A549 (cell line): ENCODE measurements around the gene KCNMA1. TPM values are rescaled to one million over a fixed set of nuclear protein-coding genes. Genes with fewer than 3 reads are reported as not detected.

Experiments used
- ATAC-seq, 2 experiments: fragments of 200-7000 bp in 1 of 2; fragments of >200 bp in 1 of 2; cut with Nextera tagmentation in 1 of 2; cut with Tn5 transposase in 1 of 2; 3 replicates each; pipeline versions ENCODE4 v1.8.0 to v1.9.1; 2018 to 2020; ENCODE audit warnings: mild to moderate bottlenecking in 1 of 2, moderate library complexity in 1 of 2
- CTCF ChIA-PET: fragments of 300-600 bp; sonication (Branson Sonifier 250); formaldehyde crosslinking; extraction: SDS; loops from one replicate; lab custom pipeline; 2021; ENCODE audit warnings: antibody characterized with exemption, inconsistent platforms; lab: Yijun Ruan, JAX
- POLR2A ChIA-PET: fragments of 350-600 bp; formaldehyde crosslinking; extraction: SDS; loops from one replicate; lab custom pipeline; 2021; ENCODE audit warnings: antibody characterized with exemption, inconsistent platforms; lab: Yijun Ruan, JAX
- DNase-seq, 2 experiments: peaks; one replicate each; pipeline versions ENCODE4 v3.0.0 to v3.0.0-alpha.2; 2011 to 2016; ENCODE audit warnings: low read depth in 1 of 2, low spot score in 1 of 2
- FAIRE-seq: peaks from 2 replicates; lab custom pipeline; 2011; peaks lifted over from hg19 to GRCh38; lab: Jason Lieb, UNC
- H3K27ac ChIP-seq, 2 experiments: fragments of >200 bp; sonication (Bioruptor Twin); formaldehyde crosslinking; 3 replicates each; pipeline ENCODE4 v1.5.1; 2016 to 2017
- H3K4me1 ChIP-seq: fragments of >200 bp; sonication (Bioruptor Twin); formaldehyde crosslinking; 3 replicates; pipeline ENCODE4 v1.6.1; 2016
- H3K4me2 ChIP-seq: fragments of >200 bp; sonication (Bioruptor Twin); formaldehyde crosslinking; 3 replicates; pipeline ENCODE4 v1.6.1; 2016
- H3K4me3 ChIP-seq: fragments of >200 bp; sonication (Bioruptor Twin); formaldehyde crosslinking; 3 replicates; pipeline ENCODE4 v1.5.1; 2016
- H3K9me3 ChIP-seq: fragments of >200 bp; sonication (Bioruptor Twin); formaldehyde crosslinking; 3 replicates; pipeline ENCODE4 v1.6.1; 2016
- BCL3 ChIP-seq: fragments of >200 bp; sonication (Bioruptor Twin); formaldehyde crosslinking; IDR thresholded peaks from 3 replicates; pipeline ENCODE4 v1.6.1; 2016
- CBX2 ChIP-seq: fragments of 200-600 bp; sonication (generic); IDR thresholded peaks from 2 replicates; pipeline ENCODE4 v1.6.1; 2016; ENCODE audit warnings: low read depth, mild to moderate bottlenecking, borderline replicate concordance
- CBX8 ChIP-seq: fragments of 200-600 bp; sonication (generic); IDR thresholded peaks from 2 replicates; pipeline ENCODE4 v1.6.1; 2016
- CEBPB ChIP-seq, 2 experiments: fragments of >200 bp in 1 of 2; sonication (Bioruptor Twin) in 1 of 2; formaldehyde crosslinking in 1 of 2; IDR thresholded peaks; 2 replicates each; pipeline ENCODE4 v1.6.1; 2012 to 2016
- CHD2 ChIP-seq: fragments of 150-350 bp; IDR thresholded peaks from 2 replicates; pipeline ENCODE4 v1.6.1; 2014; ENCODE audit warnings: low read length; ENCODE audit not compliant: partially characterized antibody
- CTCF ChIP-seq: fragments of >200 bp; sonication (Bioruptor Twin); formaldehyde crosslinking; IDR thresholded peaks from 3 replicates; pipeline ENCODE4 v1.5.1; 2016
- E2F6 ChIP-seq: IDR thresholded peaks from 2 replicates; pipeline ENCODE4 v1.6.1; 2012; ENCODE audit warnings: low read depth, borderline replicate concordance
- EHF ChIP-seq: fragments of 250-450 bp; sonication (Bioruptor Pico); IDR thresholded peaks from 2 replicates; pipeline ENCODE4 v1.5.0; 2020; ENCODE audit warnings: mild to moderate bottlenecking
- EP300 ChIP-seq, 2 experiments: fragments of >200 bp; sonication (Bioruptor Twin); formaldehyde crosslinking; IDR thresholded peaks; 2 replicates in 1 of 2; 3 replicates in 1 of 2; pipeline ENCODE4 v1.6.1; 2016 to 2017
- ESRRA ChIP-seq: fragments of 150-350 bp; IDR thresholded peaks from 2 replicates; pipeline ENCODE4 v1.6.1; 2014; ENCODE audit warnings: mild to moderate bottlenecking, low read length, borderline replicate concordance
- FOSL2 ChIP-seq, 2 experiments: fragments of 450-650 bp in 1 of 2; fragments of >200 bp in 1 of 2; sonication (Bioruptor Twin) in 1 of 2; formaldehyde crosslinking; IDR thresholded peaks; 2 replicates each; pipeline versions ENCODE4 v1.5.0 to v1.6.1; 2016 to 2020; ENCODE audit warnings: mild to moderate bottlenecking in 1 of 2, moderate library complexity in 1 of 2
- FOXS1 ChIP-seq: fragments of 250-450 bp; sonication (Bioruptor Pico); IDR thresholded peaks from 2 replicates; pipeline ENCODE4 v1.5.0; 2020; ENCODE audit warnings: mild to moderate bottlenecking, moderate library complexity
- GATA3 ChIP-seq: IDR thresholded peaks from 2 replicates; pipeline ENCODE4 v1.6.1; 2012; ENCODE audit warnings: borderline replicate concordance
- HDAC2 ChIP-seq: fragments of 200-600 bp; sonication (generic); IDR thresholded peaks from 2 replicates; pipeline ENCODE4 v1.6.1; 2016
- HES2 ChIP-seq: fragments of >200 bp; sonication (Bioruptor Twin); formaldehyde crosslinking; IDR thresholded peaks from 2 replicates; pipeline ENCODE4 v1.6.1; 2016
- HEYL ChIP-seq: fragments of 250-450 bp; sonication (Bioruptor Pico); IDR thresholded peaks from 2 replicates; pipeline ENCODE4 v1.8.0; 2021; ENCODE audit warnings: mild to moderate bottlenecking, moderate library complexity
- HOXA7 ChIP-seq: fragments of 250-450 bp; sonication (Bioruptor Pico); IDR thresholded peaks from 2 replicates; pipeline ENCODE4 v1.5.0; 2020; ENCODE audit warnings: mild to moderate bottlenecking, moderate library complexity
- JUNB ChIP-seq: fragments of >200 bp; sonication (Bioruptor Twin); formaldehyde crosslinking; IDR thresholded peaks from 2 replicates; pipeline ENCODE4 v1.6.1; 2016
- KDM5A ChIP-seq: fragments of 200-600 bp; sonication (generic); IDR thresholded peaks from 2 replicates; pipeline ENCODE4 v1.6.1; 2016; ENCODE audit warnings: antibody characterized with exemption, mild to moderate bottlenecking
- MAX ChIP-seq: IDR thresholded peaks from 2 replicates; pipeline ENCODE4 v1.6.1; 2012
- MYC ChIP-seq: IDR thresholded peaks from 2 replicates; pipeline ENCODE4 v1.6.1; 2012; ENCODE audit warnings: mild to moderate bottlenecking, inconsistent platforms, low read length, improper control_type of control experiment, borderline replicate concordance
- NPAS2 ChIP-seq: fragments of 250-450 bp; sonication (Bioruptor Pico); IDR thresholded peaks from 2 replicates; pipeline ENCODE4 v1.8.0; 2022; ENCODE audit warnings: mild to moderate bottlenecking, moderate library complexity, borderline replicate concordance
- NR3C1 ChIP-seq: fragments of >200 bp; sonication (Bioruptor Twin); formaldehyde crosslinking; IDR thresholded peaks from 3 replicates; pipeline ENCODE4 v1.6.1; 2017
- PBX3 ChIP-seq: IDR thresholded peaks from 2 replicates; pipeline ENCODE4 v1.6.1; 2012
- PHF8 ChIP-seq: fragments of 200-600 bp; sonication (generic); IDR thresholded peaks from 2 replicates; pipeline ENCODE4 v1.6.1; 2016; ENCODE audit warnings: low read depth, mild to moderate bottlenecking, antibody characterized with exemption, moderate library complexity, borderline replicate concordance
- POLR2A ChIP-seq: IDR thresholded peaks from 2 replicates; pipeline ENCODE4 v1.6.1; 2012; ENCODE audit warnings: mild to moderate bottlenecking, low read length
- RARB ChIP-seq: fragments of 250-450 bp; sonication (Bioruptor Pico); IDR thresholded peaks from 2 replicates; pipeline ENCODE4 v1.8.0; 2021; ENCODE audit warnings: mild to moderate bottlenecking, moderate library complexity
- ZC3H11A ChIP-seq: fragments of 450-650 bp; IDR thresholded peaks from 2 replicates; pipeline ENCODE4 v1.6.1; 2014; ENCODE audit warnings: antibody characterized with exemption, mild to moderate bottlenecking
- ZNF302 ChIP-seq: fragments of 250-450 bp; sonication (Bioruptor Pico); IDR thresholded peaks from 2 replicates; pipeline ENCODE4 v1.9.0; 2021; ENCODE audit warnings: inconsistent platforms, mild to moderate bottlenecking, moderate library complexity
- ZSCAN20 ChIP-seq: fragments of 250-450 bp; sonication (Bioruptor Pico); IDR thresholded peaks from 2 replicates; pipeline ENCODE4 v1.8.0; 2022; ENCODE audit warnings: mild to moderate bottlenecking, moderate library complexity
- WGBS: methylation state at CpG from one replicate; pipeline ENCODE4 v1.1.6; 2017; ENCODE audit errors: missing lambda C conversion rate; 5-methylcytosine and 5-hydroxymethylcytosine counted together
- polyA plus RNA-seq, 4 experiments: library from polyadenylated mRNA; depleted of rRNA in 3 of 4; stranded (reverse); fragments of >200 nt; fragmentation: RNase III in 1 of 4; extraction: RNeasy Plus Mini Kit Qiagen cat#74134 plus additional on column Dnase treatment in 1 of 4; gene quantifications; 2 replicates in 3 of 4; 3 replicates in 1 of 4; pipeline ENCODE4 v1.2.3, GENCODE V29; 2011 to 2017

The KCNMA1 gene
- polyA plus RNA-seq, 2 of the 4 experiments (the other 2 are of a cell fraction): 14.9 to 30.6 TPM

- Histone ChIP-seq H3K9me3 (no peaks in the 10 kb centered on the region), H3K4me1 (no peaks in the 10 kb centered on the region), H3K27ac (no peak overlapping the region), H3K4me2 (no peak overlapping the region), H3K4me3 (no peak overlapping the region)
- ATAC-seq (no peak), DNase-seq (no peak), FAIRE-seq (no peak)
- 84% methylated on average over 4 of the region's 4 CpGs for WGBS
- ChIA-PET POLR2A (no interaction called here), CTCF (no interaction called here)
- TF ChIP-seq CBX8: no peak
- TF ChIP-seq HEYL (CRISPR knock-in tag): no peak
- no peak for TF ChIP-seq HES2
- no peak for TF ChIP-seq ZNF302 (CRISPR knock-in tag)
- TF ChIP-seq CHD2: no peak
- no peak for TF ChIP-seq PBX3
- TF ChIP-seq JUNB: no peak
- TF ChIP-seq MAX: no peak
- no peak for TF ChIP-seq ZC3H11A
- TF ChIP-seq RARB (CRISPR knock-in tag): no peak
- no peak for TF ChIP-seq ZSCAN20 (CRISPR knock-in tag)
- TF ChIP-seq GATA3: no peak
- no peak for TF ChIP-seq HOXA7 (CRISPR knock-in tag)
- TF ChIP-seq E2F6: no peak
- no peak for TF ChIP-seq CTCF
- TF ChIP-seq CBX2: no peak
- no peak for TF ChIP-seq PHF8
- TF ChIP-seq FOSL2 (IDR thresholded peaks at IDR 0.05): no peak
- TF ChIP-seq FOSL2 (CRISPR knock-in tag; IDR thresholded peaks at IDR 0.05): no peak
- no peak for TF ChIP-seq EHF (CRISPR knock-in tag)
- no peak for TF ChIP-seq KDM5A
Observed at GRCh38 chr10:77022671-77023070, 614.9 kb downstream of the KCNMA1 start.

GRCh38 chr10:77021966-77022490, 615.6 kb downstream of the KCNMA1 start:
- CTCF ChIA-PET: interaction anchor here (1.4 kb wide), 1 partner anchor 20 kb away, joined by 4 read pairs; no protein-coding TSS in a partner anchor
- no peak for FAIRE-seq
- no peaks in the 10 kb centered on the region for H3K4me1 ChIP-seq
- no peak for TF ChIP-seq CHD2
- no peak for TF ChIP-seq MYC
- no peak for TF ChIP-seq CTCF
- no peak for TF ChIP-seq BCL3
- no peak for TF ChIP-seq HOXA7 (CRISPR knock-in tag)
- no peak for TF ChIP-seq POLR2A
- no peak for TF ChIP-seq NPAS2 (CRISPR knock-in tag)
- no peak for TF ChIP-seq HEYL (CRISPR knock-in tag)
- no peak for TF ChIP-seq FOSL2 (IDR thresholded peaks at IDR 0.05)
- TF ChIP-seq FOSL2 (CRISPR knock-in tag; IDR thresholded peaks at IDR 0.05): no peak
- TF ChIP-seq CEBPB (IDR thresholded peaks at IDR 0.05): no peak
- no peak for TF ChIP-seq HDAC2
- TF ChIP-seq ESRRA: no peak
- TF ChIP-seq EHF (CRISPR knock-in tag): no peak
- no peak for TF ChIP-seq CBX8
- TF ChIP-seq EP300 (IDR thresholded peaks at IDR 0.05): no peak
- no peak for TF ChIP-seq FOXS1 (CRISPR knock-in tag)
- TF ChIP-seq NR3C1: no peak

More at GRCh38 chr10:77021966-77022490, 615.6 kb downstream of the KCNMA1 start:
- ATAC-seq (no peak), DNase-seq (no peak)
- no peak overlapping the region for H3K27ac ChIP-seq
- 52% methylated on average over 4 of the region's 4 CpGs for WGBS
- H3K4me3 ChIP-seq: no peak overlapping the region
- no peaks in the 10 kb centered on the region for H3K9me3 ChIP-seq
- POLR2A ChIA-PET: no interaction called here
- no peak overlapping the region for H3K4me2 ChIP-seq
